ENCODE results near the gene SIGLEC9. TPM values are rescaled to one million over a fixed set of nuclear protein-coding genes. Genes with fewer than 3 reads are reported as not detected.

The SIGLEC9 gene
- total RNA-seq, 1 experiment from 2014 or later, result not detected

GRCh38 chr19:51148580-51148979, 23.9 kb downstream of the SIGLEC9 start:
- H3K27me3 ChIP-seq (ENCODE audit: insufficient read depth, low read length), result no peaks in the 10 kb centered on the region
- CTCF ChIA-PET, result interaction anchor here (1.3 to 1.5 kb wide), 2 partner anchors 10 to 111 kb away, joined by 4 read pairs; no protein-coding TSS in a partner anchor

More at GRCh38 chr19:51148580-51148979, 23.9 kb downstream of the SIGLEC9 start:
- no peak for ATAC-seq
- Histone ChIP-seq H3K79me2 (ENCODE audit: insufficient read depth, low read length) (no peaks in the 10 kb centered on the region), H2AFZ (ENCODE audit: low read depth, low read length, poor library complexity, severe bottlenecking) (no peak overlapping the region), H3K9me3 (ENCODE audit: control insufficient read depth in 1 of 2, insufficient read depth in 1 of 2, low read depth in 1 of 2, low read length in 2 of 2) (no peaks in the 10 kb centered on the region), H3K4me3 (replicated peaks in 1 of 2; ENCODE audit: low read depth in 1 of 2, low read length in 2 of 2) (no peak overlapping the region), H3K9me2 (ENCODE audit: insufficient read depth) (no peaks in the 10 kb centered on the region), H4K20me1 (ENCODE audit: insufficient read depth) (no peaks in the 10 kb centered on the region), H3K9ac (ENCODE audit: low read length) (no peak overlapping the region), H3K4me2 (ENCODE audit: low read length) (no peak overlapping the region), H3K27ac (ENCODE audit: low read depth, low read length) (no peak overlapping the region), H3K36me3 (ENCODE audit: control insufficient read depth in 1 of 2, insufficient read depth in 2 of 2, low read length in 2 of 2) (no peaks in the 10 kb centered on the region), H3K4me1 (ENCODE audit: control insufficient read depth in 1 of 2, insufficient read depth in 2 of 2, low read length in 2 of 2) (no peaks in the 10 kb centered on the region)
- no TSS peak for BruUV-seq (replicated peaks)
- DNase-seq (ENCODE audit: low read depth, low spot score), result no peak
- intact Hi-C loops (cut with micrococcal nuclease), result no loop called here
- ChIA-PET RAD21 (ENCODE audit: low non-redundant PET in 1 of 2, low total read pairs in 2 of 2, uncharacterized antibody in 2 of 2, unreplicated experiment in 2 of 2) (no interaction called here), POLR2A (no interaction called here)
- TF ChIP-seq SRF (IDR thresholded peaks at IDR 0.05; ENCODE audit: low read depth) (no peak), ZNF274 (IDR thresholded peaks at IDR 0.05; ENCODE audit: low read depth, low read length) (no peak), SP1 (IDR thresholded peaks at IDR 0.05; ENCODE audit: low read depth) (no peak), CEBPB (IDR thresholded peaks at IDR 0.05; ENCODE audit: low read depth) (no peak), ELF1 (IDR thresholded peaks at IDR 0.05; ENCODE audit: borderline replicate concordance, low read depth) (no peak), CTCF (IDR thresholded peaks at IDR 0.05 in 2 of 3, conservative IDR thresholded peaks at IDR 0.05 in 1 of 3; ENCODE audit: borderline replicate concordance in 1 of 3, insufficient read depth in 1 of 3, low read depth in 2 of 3, low read length in 2 of 3) (no peak), YY1 (IDR thresholded peaks at IDR 0.05; ENCODE audit: extremely low read depth, insufficient replicate concordance, low read depth, low read length) (no peak), CBX3 (IDR thresholded peaks at IDR 0.05; ENCODE audit: low read depth) (no peak), TCF7L2 (IDR thresholded peaks at IDR 0.05; ENCODE audit: borderline replicate concordance, extremely low read depth, insufficient read depth, insufficient read length) (no peak), ATF3 (IDR thresholded peaks at IDR 0.05) (no peak), RAD21 (IDR thresholded peaks at IDR 0.05; ENCODE audit: low read depth) (no peak)

Measured in HCT116 (cell line).